Epidermal melanocyte (primary cell): ENCODE measurements around the gene YBEY.
A peak's percentile ranks its signal among the peaks of the same experiment; 100 is the strongest.
"Not testable (repeated sequence)": the region's sequence is repeated elsewhere in the genome, so short reads cannot be mapped to it uniquely, and the experiment has no call there.

Experiments
- DNase-seq: peaks from one replicate; pipeline ENCODE4 v3.0.0; 2011; ENCODE audit warnings: low spot score; ENCODE audit not compliant: insufficient read length

Gene YBEY, protein sequence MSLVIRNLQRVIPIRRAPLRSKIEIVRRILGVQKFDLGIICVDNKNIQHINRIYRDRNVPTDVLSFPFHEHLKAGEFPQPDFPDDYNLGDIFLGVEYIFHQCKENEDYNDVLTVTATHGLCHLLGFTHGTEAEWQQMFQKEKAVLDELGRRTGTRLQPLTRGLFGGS

DNA sequence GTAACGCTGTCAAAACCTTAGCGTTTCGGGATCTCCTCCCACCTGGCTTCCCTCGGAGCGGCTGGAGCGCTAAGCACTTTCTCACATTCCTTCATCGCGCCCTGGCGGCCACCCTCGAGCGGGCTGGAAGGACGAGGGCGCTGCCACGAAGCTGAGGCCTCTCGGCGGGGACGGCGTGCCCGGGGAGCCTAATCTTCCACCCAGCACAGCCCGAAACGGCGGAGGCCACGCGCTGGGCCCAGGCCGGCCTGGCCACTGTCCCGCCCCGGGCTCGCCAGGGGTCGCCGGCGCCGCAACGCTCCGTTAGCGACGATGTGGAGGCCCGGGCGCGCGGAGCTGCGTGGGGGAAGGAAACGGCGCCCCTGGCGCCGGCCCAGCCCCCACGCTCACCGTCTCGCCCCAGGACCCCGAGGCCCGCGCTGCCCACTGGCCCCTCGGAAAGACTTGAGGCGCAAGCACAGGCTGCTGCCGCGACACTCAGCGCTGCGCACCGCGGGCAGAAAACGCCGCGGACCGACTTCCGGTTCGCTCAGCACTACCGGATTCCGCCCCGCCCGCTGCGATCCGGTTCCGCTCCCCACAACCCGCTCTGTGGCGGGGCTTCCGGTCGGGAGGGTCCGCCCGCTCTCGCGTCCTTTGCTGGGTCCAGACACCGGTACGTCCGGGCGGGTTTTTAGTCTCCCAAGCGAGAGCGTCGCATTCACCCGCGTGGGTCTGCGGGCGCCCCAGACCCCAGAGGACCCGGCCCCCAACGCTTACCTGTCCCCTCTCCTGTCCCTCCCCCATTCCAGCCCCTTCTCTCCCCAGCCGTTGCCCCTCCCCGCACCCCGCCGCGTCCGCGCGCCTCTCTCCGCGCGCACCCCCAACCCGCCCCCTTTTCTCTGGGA, at the start of gene YBEY:
YBEY (plus strand) TSS at position 582 of the 887 bp plus-strand sequence. CDS start 572 bp downstream, outside the sequence.
- peak; percentile 96 for DNase-seq

DNA sequence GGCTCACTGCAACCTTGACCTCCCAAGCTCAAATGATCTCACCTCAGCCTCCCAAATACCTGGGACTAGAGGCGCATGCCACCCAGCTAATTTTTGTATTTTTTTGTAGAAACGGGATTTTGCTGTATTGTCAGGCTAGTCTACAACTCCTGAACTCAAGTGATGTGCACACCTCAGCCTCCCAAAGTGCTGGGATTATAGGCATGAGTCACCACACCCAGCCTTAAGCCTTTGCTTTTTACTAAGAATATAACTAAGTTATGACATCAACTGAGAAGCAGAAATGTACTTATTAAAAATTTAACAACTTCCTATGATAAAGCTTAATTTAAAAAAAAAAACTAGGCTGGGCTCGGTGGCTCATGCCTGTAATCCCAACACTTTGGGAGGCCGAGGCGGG, 48.7 kb upstream of the YBEY start:
- DNase-seq = no peak

DNA sequence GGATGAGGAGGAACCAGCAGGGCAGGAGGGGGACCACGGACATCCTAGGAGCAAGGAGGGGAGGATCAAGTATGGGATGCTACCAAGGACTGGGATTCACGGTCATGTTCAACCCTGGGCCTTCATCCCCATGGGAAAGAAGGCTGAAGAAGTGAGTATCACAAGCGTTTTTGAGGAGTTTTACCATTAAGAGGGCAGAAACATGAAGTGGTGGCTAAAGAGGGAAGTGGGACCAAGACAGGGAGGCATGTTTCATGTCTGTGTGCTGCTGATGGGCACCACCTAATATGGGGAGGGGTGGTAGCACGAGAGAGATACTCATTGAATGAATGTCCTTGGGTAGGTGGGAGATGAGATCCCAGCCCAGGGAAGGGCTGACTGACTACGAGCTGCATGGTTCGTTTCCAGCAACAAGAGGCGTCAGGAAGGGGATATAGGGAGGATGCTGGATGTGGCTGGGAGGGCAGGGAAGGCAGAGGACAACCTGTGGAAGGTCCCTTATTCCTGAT, 46.3 kb upstream of the YBEY start:
- DNase-seq = no peak

DNA sequence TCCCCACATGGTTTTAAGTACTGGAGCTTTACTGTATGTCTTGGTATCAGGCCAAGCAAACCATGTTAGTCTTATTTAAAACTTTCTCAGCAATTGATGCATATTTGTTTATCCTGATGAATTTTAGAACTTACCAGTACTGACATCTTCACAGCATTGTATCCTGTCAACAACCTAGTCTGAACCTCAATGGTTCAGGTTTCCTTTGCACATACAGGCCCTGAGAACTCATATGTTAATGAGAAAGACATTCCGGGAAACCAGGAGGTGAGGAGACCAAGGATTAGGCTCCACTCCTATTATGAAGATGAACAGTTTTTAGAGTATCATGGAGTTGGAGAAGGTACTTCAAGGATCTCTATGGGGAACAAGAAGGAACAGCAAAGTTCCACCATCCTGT, 44.6 kb upstream of the YBEY start:
- not testable (repeated sequence) for DNase-seq

DNA sequence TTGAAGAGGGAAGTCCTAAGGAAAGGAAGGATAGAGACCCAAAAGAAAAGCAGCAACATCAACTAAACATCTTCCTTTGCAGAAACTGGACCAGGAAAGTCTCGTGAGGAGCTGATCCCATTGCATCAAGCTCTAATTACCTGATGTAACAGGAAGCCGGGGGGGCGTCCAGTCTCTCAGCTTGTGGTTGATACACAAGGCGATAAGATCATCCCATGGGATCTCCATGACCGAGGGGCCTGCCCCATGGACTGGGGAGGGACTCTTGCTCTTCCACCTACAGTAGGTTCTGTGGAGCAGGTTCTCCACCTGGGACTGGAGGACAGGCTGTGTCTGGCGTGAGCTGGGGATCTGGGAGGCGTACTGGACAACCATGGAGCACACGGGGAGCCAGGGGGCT, 42.8 kb upstream of the YBEY start:
- no peak for DNase-seq

DNA sequence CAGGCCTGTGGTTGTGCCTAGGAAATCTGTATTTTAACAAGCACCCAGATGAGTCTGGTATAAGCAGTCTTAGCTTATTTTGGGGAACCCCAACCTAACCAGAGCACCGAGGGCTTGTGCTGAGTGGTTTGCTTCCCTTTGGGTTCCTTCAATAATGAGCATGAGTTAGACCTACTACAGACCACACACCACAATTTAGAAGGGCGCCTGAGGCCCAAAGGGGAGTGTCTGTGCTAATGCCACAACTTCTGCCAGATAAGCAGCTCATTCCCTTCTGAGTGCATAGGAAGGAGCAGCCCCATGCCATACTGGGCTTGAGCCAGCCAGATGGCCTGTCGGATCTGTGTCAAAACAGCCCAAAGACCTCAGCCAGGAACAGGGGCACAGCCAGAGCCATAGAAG, 42.2 kb upstream of the YBEY start:
- no peak for DNase-seq

DNA sequence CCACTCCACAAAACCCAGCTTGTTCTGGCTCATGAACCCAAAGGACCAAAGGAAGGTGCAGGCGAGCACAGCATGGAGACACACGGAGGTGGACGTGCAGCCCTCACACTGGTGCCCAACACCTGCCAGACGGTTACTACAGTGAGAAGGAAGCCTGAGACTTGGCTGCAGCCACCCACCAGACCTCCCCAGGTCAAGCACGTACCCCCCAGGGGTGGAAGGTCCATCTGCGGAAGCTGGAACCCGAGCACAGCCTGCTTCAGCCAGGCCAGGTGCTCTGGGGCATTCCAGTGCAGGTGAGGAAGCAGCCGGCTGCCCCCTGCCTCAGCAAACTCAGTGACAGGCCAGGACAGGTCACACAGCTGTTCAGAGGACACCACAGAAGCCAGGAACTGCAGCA, 41.5 kb upstream of the YBEY start:
- no peak for DNase-seq

DNA sequence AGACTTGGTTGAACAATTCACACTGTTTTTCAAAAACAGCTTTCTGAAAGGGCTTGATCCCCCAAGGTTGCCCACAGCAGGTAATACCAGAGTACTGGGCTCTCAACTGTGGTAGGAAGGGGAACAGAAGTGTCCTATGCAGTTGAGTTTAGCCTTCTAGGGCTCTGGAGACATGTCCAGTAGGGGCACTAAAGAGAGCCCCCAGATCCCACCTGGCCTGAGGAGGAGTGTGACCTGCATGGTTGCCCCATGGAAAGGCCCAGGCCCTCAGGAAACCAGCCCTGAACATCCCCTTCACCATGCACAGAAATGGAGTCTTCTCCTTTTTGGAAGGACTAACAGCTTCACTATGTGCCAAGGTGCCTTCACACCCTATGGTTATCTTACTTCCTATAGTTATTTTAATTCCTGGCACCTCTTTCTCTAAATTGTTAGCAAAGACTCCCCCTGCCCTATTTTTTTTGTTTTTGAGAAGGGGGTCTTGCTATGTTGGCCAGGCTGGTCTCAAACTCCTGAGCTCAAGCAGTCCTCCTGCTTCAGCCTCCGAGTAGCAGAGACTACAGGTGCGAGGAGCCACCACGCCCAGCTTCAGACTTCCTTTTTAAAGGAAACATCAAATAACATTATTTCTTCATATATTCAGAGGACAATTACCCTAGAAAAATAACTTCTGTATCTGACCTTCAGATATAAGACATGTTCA, 40.8 kb upstream of the YBEY start:
- DNase-seq = no peak

DNA sequence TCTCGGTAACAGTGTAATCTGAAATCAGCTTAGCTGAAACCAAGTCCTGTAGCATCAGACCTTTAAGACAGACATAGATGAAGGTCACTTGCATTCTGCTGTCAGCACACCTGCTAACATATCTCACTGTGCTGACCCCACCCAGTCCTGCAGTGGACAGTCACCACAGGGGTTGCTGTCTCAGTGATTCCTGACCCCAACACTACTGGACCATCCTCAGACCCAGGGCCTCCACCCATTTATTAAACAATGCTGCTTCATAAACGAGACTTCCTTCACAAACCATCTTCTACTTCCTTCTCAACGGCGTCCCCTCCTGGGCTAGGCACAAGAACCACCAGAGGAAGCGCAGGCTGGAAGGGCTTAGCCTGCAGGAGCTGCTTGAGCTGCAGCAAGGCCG, 39.8 kb upstream of the YBEY start:
- no peak for DNase-seq

DNA sequence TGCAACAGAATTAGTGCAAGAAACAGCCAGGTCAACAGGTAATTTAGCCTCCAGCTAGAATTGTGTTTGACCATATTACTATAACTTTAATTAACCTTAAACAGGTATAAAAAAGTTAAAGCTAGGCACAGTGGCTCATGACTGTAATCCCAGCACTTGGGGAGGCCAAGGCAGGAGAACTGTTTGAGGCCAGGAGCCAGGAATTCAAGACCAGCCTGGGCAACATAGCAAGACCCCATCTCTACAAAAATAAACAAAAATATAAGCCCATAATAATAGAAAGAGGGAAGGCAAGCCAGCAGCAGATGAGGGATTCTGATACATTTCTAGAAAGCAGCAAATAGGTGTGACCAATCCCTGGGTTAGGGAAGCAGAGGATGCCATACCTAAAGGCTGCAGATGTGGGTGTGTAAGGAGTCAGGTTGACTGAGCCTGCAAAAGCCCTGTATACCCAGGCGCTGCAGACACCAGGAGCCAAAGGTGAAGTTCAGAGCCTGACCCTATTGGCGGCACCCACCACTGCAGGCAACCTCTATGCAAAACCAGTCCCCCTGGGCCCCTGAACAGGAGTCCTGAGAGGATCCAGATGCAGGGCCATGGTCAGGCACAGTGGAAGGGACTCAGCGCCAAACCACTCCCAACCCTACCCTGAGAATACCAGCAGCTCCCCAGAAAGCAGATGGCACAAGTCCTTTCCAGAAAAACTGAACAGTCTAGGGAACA, 38.3 kb upstream of the YBEY start:
- no peak for DNase-seq

DNA sequence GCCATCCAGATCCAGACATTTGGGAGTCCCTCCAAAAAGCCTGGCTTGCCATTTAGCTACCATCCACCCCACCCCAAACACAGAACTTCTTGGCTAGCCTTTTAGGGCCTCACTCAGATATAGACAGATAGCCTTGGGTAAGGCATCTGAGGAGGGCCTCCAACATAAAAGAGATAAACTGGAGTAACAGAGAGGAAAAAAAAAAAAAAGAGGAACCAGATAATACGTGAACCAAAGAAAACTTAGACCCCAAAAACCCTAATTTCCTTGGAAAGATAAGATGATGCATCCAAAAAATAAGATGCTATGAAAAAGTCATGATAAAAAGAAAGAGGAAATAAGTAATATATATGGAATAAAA, 37.7 kb upstream of the YBEY start:
- no peak for DNase-seq

DNA sequence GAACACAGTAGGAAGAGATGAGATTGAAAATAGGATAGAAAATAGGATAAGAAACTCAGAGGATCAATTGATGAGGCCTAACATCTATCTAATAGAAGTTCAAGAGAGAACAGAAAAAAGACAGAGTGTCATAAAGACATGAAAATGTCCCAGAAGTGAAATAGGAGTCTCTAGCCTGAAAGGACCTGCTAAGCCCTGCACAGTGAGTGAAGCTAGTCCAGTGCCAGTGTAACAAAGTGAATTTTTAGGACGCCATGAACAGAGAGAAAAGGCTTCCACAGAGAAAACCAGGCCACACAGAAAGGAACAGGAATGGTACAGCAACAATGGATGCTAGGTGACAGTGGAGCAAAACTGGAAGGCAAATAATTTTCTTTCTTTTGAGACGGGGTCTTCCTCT, 37.3 kb upstream of the YBEY start:
- DNase-seq = no peak

DNA sequence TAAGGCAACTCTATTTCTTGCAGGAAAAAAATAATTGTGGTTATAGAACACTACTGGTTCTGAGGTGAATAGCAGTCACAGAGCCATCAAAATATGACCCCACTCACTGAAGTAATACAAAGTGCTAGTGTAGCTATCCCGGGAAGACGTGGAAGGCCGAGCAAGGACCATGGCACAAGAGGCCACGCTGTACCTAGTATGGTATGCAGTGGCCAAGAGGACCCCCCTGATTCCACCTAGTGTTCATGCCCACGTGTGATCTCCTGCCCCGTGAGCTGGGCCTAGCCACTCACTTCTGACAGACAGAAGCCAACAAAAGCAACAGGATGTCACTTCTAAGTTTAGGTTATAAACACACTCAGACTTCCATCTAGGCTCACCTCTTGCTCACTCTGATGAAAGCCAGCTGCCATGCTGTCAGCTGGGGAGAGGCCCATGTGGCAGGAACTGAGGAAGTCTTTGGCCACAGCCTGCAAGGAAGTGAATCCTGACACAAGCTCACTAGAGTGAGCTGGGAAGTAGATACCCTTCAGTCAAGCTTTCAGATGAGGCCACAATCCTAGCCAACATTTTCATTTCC, 35.9 kb upstream of the YBEY start:
- DNase-seq = no peak

DNA sequence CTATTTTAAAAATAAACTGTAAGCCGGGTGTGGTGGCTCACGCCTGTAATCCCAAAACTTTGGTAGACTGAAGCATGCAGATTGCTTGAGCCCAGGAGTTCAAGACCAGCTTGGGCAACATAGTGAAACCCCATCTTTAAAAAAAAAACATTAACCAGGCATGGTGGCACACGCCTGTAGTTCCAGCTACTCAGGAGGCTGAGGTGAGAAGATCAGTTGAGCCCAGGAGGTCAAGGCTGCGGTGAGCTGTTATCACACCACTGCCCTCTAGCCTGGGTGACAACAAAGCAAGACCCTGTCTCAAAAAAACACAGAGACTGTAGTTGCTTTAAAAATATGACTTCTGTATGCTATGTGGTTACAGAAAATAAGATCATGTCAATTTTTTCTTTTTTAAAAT, 33.3 kb upstream of the YBEY start:
- DNase-seq = no peak

DNA sequence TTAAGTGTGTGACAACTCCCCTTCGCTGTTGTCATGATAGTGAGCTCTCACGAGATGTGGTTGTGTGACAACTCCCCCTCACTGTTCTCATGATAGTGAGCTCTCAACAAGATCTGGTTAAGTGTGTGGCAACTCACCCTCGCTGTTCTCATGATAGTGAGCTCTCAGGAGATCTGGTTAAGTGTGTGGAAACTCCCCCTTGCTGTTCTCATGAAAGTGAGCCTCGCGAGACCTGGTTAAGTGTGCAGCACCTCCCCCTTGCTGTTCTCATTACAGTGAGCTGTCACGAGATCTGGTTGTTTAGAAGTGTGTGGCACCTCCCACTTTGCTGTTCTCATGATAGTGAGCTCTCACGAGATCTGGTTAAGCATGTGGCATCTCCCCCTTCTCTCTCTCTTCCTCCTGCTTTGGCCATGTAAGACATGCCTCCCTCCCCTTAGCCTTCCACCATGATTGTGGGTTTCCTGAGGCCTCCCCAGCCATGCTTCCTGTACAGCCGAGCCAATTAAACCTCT, 32.5 kb upstream of the YBEY start:
- no peak for DNase-seq

DNA sequence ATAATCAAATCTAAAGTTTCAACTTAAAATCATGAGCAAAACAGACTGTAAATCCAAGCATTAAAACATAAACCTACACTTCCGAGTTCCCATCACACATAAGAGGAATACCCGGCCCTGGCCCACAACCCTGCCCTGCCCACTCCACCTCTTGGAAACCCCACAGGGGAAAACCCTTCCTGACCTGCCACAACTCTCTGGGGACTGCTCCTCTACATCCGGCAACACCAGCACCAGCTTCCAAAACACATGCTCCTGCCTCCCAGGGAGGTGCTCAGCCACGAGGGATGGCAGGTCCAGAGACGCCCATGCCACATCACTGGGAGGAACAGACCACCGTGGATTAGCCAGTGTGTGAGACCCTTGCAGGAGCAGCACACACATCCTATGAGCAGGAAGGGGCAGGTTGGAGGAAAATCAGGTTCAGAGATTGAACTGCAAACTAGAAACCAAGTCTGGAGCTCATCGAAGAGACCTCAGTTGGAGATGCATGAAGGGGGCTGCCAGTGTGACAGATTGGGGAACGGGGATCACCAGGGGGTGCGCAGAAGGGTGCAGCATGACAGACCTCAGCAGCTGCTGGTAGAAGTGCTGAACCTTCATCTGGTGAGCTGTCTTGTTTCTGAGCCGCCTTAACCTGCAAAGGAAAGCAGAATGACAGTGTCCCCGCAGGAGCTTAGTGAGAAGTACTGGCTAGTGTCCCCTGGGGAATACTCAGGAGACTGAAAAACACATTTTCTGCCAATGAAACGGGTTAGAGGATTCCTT, 31.8 kb upstream of the YBEY start:
- DNase-seq = no peak

DNA sequence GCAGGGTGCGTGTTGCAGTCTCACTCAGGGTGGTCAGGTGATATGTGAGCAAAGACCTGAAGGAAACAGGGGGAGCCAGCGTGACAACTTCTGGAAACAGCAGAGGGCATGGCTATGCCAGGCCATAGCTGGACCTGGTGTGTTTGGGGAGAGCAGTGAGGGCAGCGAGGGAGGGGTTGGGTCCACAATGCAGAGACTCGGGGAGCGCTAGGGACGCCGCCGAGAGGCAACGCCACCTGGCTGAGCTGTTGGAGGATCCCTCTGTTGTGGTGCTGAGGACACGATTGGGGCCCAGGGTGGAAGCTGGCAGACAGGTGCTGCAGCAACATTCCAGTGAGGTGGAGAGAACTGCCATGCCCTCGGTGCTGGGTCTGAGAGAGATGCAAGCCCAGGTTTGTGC, 31.0 kb upstream of the YBEY start:
- DNase-seq = no peak

DNA sequence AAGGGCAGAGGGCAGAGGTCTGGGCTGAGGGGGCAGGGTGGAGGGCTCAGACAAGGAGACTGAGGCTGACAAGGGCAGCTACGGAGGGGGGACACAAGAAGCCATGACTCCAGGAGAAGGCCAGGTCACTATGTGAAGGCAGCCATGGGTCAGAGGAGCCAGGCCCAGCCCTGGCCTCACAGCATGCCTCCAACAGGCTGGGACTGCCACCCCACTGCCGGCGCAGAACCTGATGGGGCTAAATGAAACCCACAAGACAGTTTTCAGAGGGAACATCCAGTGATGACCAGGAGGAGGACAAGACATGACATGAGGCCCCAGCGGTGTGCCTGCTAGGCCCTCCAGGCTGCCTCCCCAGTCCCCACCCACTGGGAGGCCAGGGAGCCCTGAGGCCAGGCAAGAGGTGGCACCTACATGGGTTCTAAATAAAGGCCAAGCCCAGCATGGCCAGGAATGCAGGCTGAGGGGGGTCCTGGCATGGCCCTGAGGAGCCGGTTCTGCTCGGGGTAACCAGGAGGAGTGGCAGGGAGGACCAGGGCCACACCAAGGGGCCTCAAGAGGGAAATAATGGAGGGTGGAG, 30.3 kb upstream of the YBEY start:
- DNase-seq = no peak

DNA sequence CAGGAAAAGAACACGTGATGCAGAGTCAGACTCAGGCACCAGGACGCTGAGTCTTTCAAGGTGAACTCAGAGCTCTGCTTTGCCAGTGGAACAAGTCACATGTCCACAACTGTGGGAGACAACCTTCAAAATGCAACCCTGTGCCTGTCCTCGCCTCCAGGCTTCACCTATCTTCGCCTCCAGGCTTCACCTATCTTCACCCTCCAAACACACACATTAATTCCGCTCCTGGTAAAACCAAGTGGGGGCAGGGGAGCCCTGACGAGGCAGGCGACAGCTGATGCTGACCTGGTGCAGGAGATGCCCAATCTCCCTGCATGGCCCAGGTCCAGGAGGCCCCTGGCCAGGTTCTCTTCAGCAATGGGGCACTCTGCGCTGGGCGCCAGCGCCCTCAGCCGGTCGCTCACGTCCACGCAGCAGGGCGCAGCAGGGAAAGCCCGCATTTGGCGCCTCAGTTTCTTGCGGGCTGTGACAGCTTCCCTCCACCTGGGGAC, 29.6 kb upstream of the YBEY start:
- DNase-seq = no peak
